HCT116 (cell line): ENCODE measurements around the gene ZNF546. TPM values are rescaled to one million over a fixed set of nuclear protein-coding genes. Genes with fewer than 3 reads are reported as not detected.

Experiments
- ATAC-seq: fragments of 200-7000 bp; cut with Tn5 transposase; 2 replicates; pipeline ENCODE4 v1.9.1; 2020; ENCODE audit warnings: mild to moderate bottlenecking, moderate library complexity
- Bru-seq: library from RNA; stranded (reverse); fragments of 400-500 nt; gene quantifications from one replicate; lab custom pipeline; 2021; lab: Mats Ljungman, UMichigan
- BruChase-seq, 2 experiments: library from RNA; stranded (reverse); fragments of 400-500 nt; gene quantifications; one replicate each; lab custom pipeline; 2021; lab: Mats Ljungman, UMichigan
- BruUV-seq: library from RNA; stranded (reverse); fragments of 400-500 nt; replicated peaks from 2 replicates; lab custom pipeline; 2021; lab: Mats Ljungman, UMichigan
- CTCF ChIA-PET: fragments of 300-600 bp; sonication (Branson Sonifier 250); formaldehyde crosslinking; loops from one replicate; lab custom pipeline; 2021; ENCODE audit warnings: antibody characterized with exemption; lab: Charles Lee
- POLR2A ChIA-PET: fragments of 300-600, 350-600 bp; sonication (Branson Sonifier 250); formaldehyde crosslinking; loops from one replicate; lab custom pipeline; 2021; ENCODE audit warnings: antibody characterized with exemption; lab: Charles Lee
- RAD21 ChIA-PET, 2 experiments: fragments of 300-600 bp; sonication (Branson Sonifier 250); formaldehyde crosslinking; loops; one replicate each; lab custom pipeline; 2023; ENCODE audit warnings: low total read pairs in 2 of 2; ENCODE audit not compliant: uncharacterized antibody in 2 of 2, unreplicated experiment in 2 of 2, low non-redundant PET in 1 of 2; lab: Charles Lee
- DNase-seq: peaks from one replicate; pipeline ENCODE4 v3.0.0-alpha.2; 2010; ENCODE audit warnings: low read depth, low spot score
- H2AFZ ChIP-seq: fragments of 200-600 bp; shearing (Covaris generic), sonication (generic); 2 replicates; pipeline ENCODE4 v1.6.1; 2017; ENCODE audit warnings: low read depth, mixed run types, mixed read lengths, antibody characterized with exemption, low read length; ENCODE audit not compliant: poor library complexity, severe bottlenecking
- H3K27ac ChIP-seq: 2 replicates; pipeline ENCODE4 v1.5.1; 2012; ENCODE audit warnings: low read depth, low read length
- H3K27me3 ChIP-seq: fragments of 200-600 bp; sonication (generic); 2 replicates; pipeline ENCODE4 v1.6.1; 2016; ENCODE audit warnings: mixed run types, low read length, mixed read lengths; ENCODE audit not compliant: insufficient read depth
- H3K36me3 ChIP-seq, 2 experiments: fragments of 200-500 bp in 1 of 2; fragments of 200-600 bp in 1 of 2; sonication (Bioruptor generic) in 1 of 2; sonication (generic) in 1 of 2; 2 replicates each; pipeline versions ENCODE4 v1.5.1 to v1.6.1; 2014 to 2016; ENCODE audit warnings: low read length in 2 of 2, inconsistent platforms in 1 of 2, mixed read lengths in 1 of 2, mixed run types in 1 of 2; ENCODE audit not compliant: insufficient read depth in 2 of 2, control insufficient read depth in 1 of 2
- H3K4me1 ChIP-seq, 2 experiments: fragments of 200-600 bp in 1 of 2; sonication (generic) in 1 of 2; 2 replicates each; pipeline versions ENCODE4 v1.5.1 to v1.6.1; 2012 to 2017; ENCODE audit warnings: low read length in 2 of 2, inconsistent platforms in 1 of 2, mild to moderate bottlenecking in 1 of 2, mixed read lengths in 1 of 2, mixed run types in 1 of 2, moderate library complexity in 1 of 2; ENCODE audit not compliant: insufficient read depth in 2 of 2, control insufficient read depth in 1 of 2
- H3K4me2 ChIP-seq: fragments of 200-600 bp; sonication (generic); 2 replicates; pipeline ENCODE4 v1.6.1; 2017; ENCODE audit warnings: mixed run types, low read length, mixed read lengths
- H3K4me3 ChIP-seq, 2 experiments: fragments of 200-600 bp in 1 of 2; sonication (generic) in 1 of 2; replicated peaks in 1 of 2; 2 replicates each; pipeline ENCODE4 v1.5.1; 2011 to 2016; ENCODE audit warnings: low read length in 2 of 2, control low read depth in 1 of 2, low read depth in 1 of 2, mild to moderate bottlenecking in 1 of 2, mixed read lengths in 1 of 2, mixed run types in 1 of 2
- H3K79me2 ChIP-seq: fragments of 200-600 bp; sonication (generic); 2 replicates; pipeline ENCODE4 v1.6.1; 2017; ENCODE audit warnings: mild to moderate bottlenecking, mixed run types, low read length, moderate library complexity, mixed read lengths; ENCODE audit not compliant: insufficient read depth
- H3K9ac ChIP-seq: fragments of 200-600 bp; sonication (generic); 2 replicates; pipeline ENCODE4 v1.6.1; 2016; ENCODE audit warnings: low read length, mixed read lengths
- H3K9me2 ChIP-seq: fragments of 200-600 bp; sonication (generic), shearing (Covaris generic); 2 replicates; pipeline ENCODE4 v1.6.1; 2017; ENCODE audit warnings: mixed run types, mild to moderate bottlenecking, moderate library complexity; ENCODE audit not compliant: insufficient read depth
- H3K9me3 ChIP-seq, 2 experiments: fragments of 200-500 bp in 1 of 2; fragments of 200-600 bp in 1 of 2; sonication (Bioruptor generic) in 1 of 2; sonication (generic) in 1 of 2; 2 replicates each; pipeline ENCODE4 v1.6.1; 2014 to 2017; ENCODE audit warnings: low read length in 2 of 2, mixed read lengths in 2 of 2, inconsistent platforms in 1 of 2, low read depth in 1 of 2, mild to moderate bottlenecking in 1 of 2, mixed run types in 1 of 2, moderate library complexity in 1 of 2; ENCODE audit not compliant: control insufficient read depth in 1 of 2, insufficient read depth in 1 of 2
- H4K20me1 ChIP-seq: fragments of 200-600 bp; sonication (generic), shearing (Covaris generic); 2 replicates; pipeline ENCODE4 v1.6.1; 2017; ENCODE audit warnings: mixed run types, mild to moderate bottlenecking, moderate library complexity; ENCODE audit not compliant: insufficient read depth
- ATF3 ChIP-seq: IDR thresholded peaks from 2 replicates; pipeline ENCODE4 v1.6.1; 2012
- CBX3 ChIP-seq: IDR thresholded peaks from 2 replicates; pipeline ENCODE4 v1.6.1; 2012; ENCODE audit warnings: low read depth
- CEBPB ChIP-seq: IDR thresholded peaks from 2 replicates; pipeline ENCODE4 v1.6.1; 2012; ENCODE audit warnings: low read depth
- CTCF ChIP-seq, 3 experiments: fragments of 200-600 bp in 1 of 3; sonication (generic) in 1 of 3; IDR thresholded peaks in 2 of 3; conservative IDR thresholded peaks in 1 of 3; 2 replicates each; pipeline ENCODE4 v1.5.1; 2012 to 2017; ENCODE audit warnings: low read depth in 2 of 3, low read length in 2 of 3, antibody characterized with exemption in 1 of 3, borderline replicate concordance in 1 of 3, control low read depth in 1 of 3, mild to moderate bottlenecking in 1 of 3, mixed read lengths in 1 of 3, mixed run types in 1 of 3, moderate library complexity in 1 of 3; ENCODE audit not compliant: insufficient read depth in 1 of 3
- EGR1 ChIP-seq: IDR thresholded peaks from 2 replicates; pipeline ENCODE4 v1.6.1; 2012; ENCODE audit warnings: low read depth
- ELF1 ChIP-seq: IDR thresholded peaks from 2 replicates; pipeline ENCODE4 v1.6.1; 2012; ENCODE audit warnings: low read depth, borderline replicate concordance
- EZH2 ChIP-seq: fragments of 200-600 bp; sonication (generic); IDR thresholded peaks from 2 replicates; pipeline ENCODE4 v1.6.1; 2017; ENCODE audit warnings: antibody characterized with exemption, mixed run types
- EZH2phosphoT487 ChIP-seq: fragments of 200-600 bp; IDR thresholded peaks from 2 replicates; pipeline ENCODE4 v1.6.1; 2018; ENCODE audit warnings: antibody characterized with exemption, borderline replicate concordance
- FOSL1 ChIP-seq: IDR thresholded peaks from 2 replicates; pipeline ENCODE4 v1.6.1; 2012; ENCODE audit warnings: low read depth
- JUND ChIP-seq: IDR thresholded peaks from 2 replicates; pipeline ENCODE4 v1.6.1; 2012
- MAX ChIP-seq: IDR thresholded peaks from 2 replicates; pipeline ENCODE4 v1.6.1; 2012
- POLR2A ChIP-seq: IDR thresholded peaks from 2 replicates; pipeline ENCODE4 v1.7.0; 2011; ENCODE audit warnings: borderline replicate concordance; ENCODE audit not compliant: insufficient read depth, insufficient read length; ENCODE audit errors: extremely low read depth
- POLR2AphosphoS5 ChIP-seq: IDR thresholded peaks from 2 replicates; pipeline ENCODE4 v1.6.1; 2011; ENCODE audit warnings: mild to moderate bottlenecking, low read depth, low read length, moderate library complexity
- RAD21 ChIP-seq: IDR thresholded peaks from 2 replicates; pipeline ENCODE4 v1.6.1; 2012; ENCODE audit warnings: low read depth, mild to moderate bottlenecking
- SIN3A ChIP-seq: IDR thresholded peaks from 2 replicates; pipeline ENCODE4 v1.6.1; 2012; ENCODE audit warnings: low read depth
- SP1 ChIP-seq: IDR thresholded peaks from 2 replicates; pipeline ENCODE4 v1.6.1; 2012; ENCODE audit warnings: low read depth
- TCF7L2 ChIP-seq: IDR thresholded peaks from 2 replicates; pipeline ENCODE4 v1.7.0; 2011; ENCODE audit warnings: borderline replicate concordance, inconsistent platforms; ENCODE audit not compliant: insufficient read depth, insufficient read length; ENCODE audit errors: extremely low read depth
- YY1 ChIP-seq: IDR thresholded peaks from 2 replicates; pipeline ENCODE4 v1.6.1; 2011; ENCODE audit warnings: low read length, low read depth, moderate library complexity, mild to moderate bottlenecking; ENCODE audit not compliant: insufficient replicate concordance; ENCODE audit errors: extremely low read depth
- ZBTB33 ChIP-seq: IDR thresholded peaks from 2 replicates; pipeline ENCODE4 v1.6.1; 2011; ENCODE audit warnings: mild to moderate bottlenecking, low read length, moderate library complexity; ENCODE audit not compliant: insufficient replicate concordance; ENCODE audit errors: extremely low read depth
- ZNF274 ChIP-seq: fragments of 200-500 bp; sonication (Bioruptor generic); IDR thresholded peaks from 2 replicates; pipeline ENCODE4 v1.6.1; 2014; ENCODE audit warnings: mild to moderate bottlenecking, low read depth, low read length, inconsistent platforms
- intact Hi-C: fragments of 100-400 bp; cut with micrococcal nuclease; formaldehyde crosslinking; loops from 2 replicates; pipeline ENCODE4 v1.10.0; 2022
- long read RNA-seq: library from polyadenylated mRNA; unstranded; transcript quantifications from one replicate; pipeline ENCODE4 v2.0.0, GENCODE V29; 2021; ENCODE audit not compliant: unreplicated experiment
- polyA plus RNA-seq: library from polyadenylated mRNA; unstranded; fragments of >200 nt; gene quantifications from 2 replicates; pipeline ENCODE4 v1.2.1, GENCODE V29; 2012; ENCODE audit warnings: missing spikeins
- total RNA-seq: library from RNA; stranded (reverse); gene quantifications from one replicate; pipeline ENCODE4 v1.2.1, GENCODE V29; 2021; ENCODE audit not compliant: unreplicated experiment

ZNF546 gene
- 0.64 TPM for total RNA-seq
- 0.04 and 0.17 TPM in 2 replicates for polyA plus RNA-seq
- Bru-seq, nascent RNA: percentile 26 among the genes with signal in this experiment
- percentile 18 among the genes with signal in this experiment for BruChase-seq, experiment 1, labeled RNA remaining after a 6-hour chase
- BruChase-seq, experiment 2, labeled RNA remaining after a 2-hour chase: percentile 23 among the genes with signal in this experiment
- long read RNA-seq, partial matches to known transcripts: 1 of 1 reads
- long read RNA-seq, other reads (novel, unspliced or antisense): 0 of 1 reads

- ATAC-seq (peak; percentile 97), DNase-seq (peak; percentile 74)
- peak within 1 kb of the TSS; percentile 71 for H2AFZ ChIP-seq
- no peaks in the 10 kb centered on the region for H3K9me2 ChIP-seq
- H3K79me2 ChIP-seq: peaks cover 21% of the 10 kb centered on the region
- H3K9ac ChIP-seq: peak within 1 kb of the TSS; percentile 79
- H3K4me1 ChIP-seq: peaks cover 0 to 11% of the 10 kb centered on the region in 2 experiments; a peak in 2 of 4 replicates
- BruUV-seq: no TSS peak
- H3K9me3 ChIP-seq: peaks cover 4 to 6% of the 10 kb centered on the region in 2 experiments; a peak in 3 of 4 replicates
- H4K20me1 ChIP-seq: no peaks in the 10 kb centered on the region
- peak within 1 kb of the TSS; percentile 84 for H3K4me2 ChIP-seq
- ChIA-PET POLR2A (interaction anchor here (0.6 to 1.5 kb wide), 2 partner anchors 26 to 50 kb away, joined by 3 to 7 read pairs; partner anchors contain the start of gene PSMC4), RAD21 (no interaction called here), CTCF (no interaction called here)
- H3K4me3 ChIP-seq: peak within 1 kb of the TSS; percentile 52 to 78
- no peaks in the 10 kb centered on the region for H3K36me3 ChIP-seq
- H3K27ac ChIP-seq: peak within 1 kb of the TSS; percentile 51
- intact Hi-C loops: no loop called here
- H3K27me3 ChIP-seq: no peaks in the 10 kb centered on the region
- TF ChIP-seq YY1 (no peak), ELF1 (peak; percentile 65), RAD21 (no peak), FOSL1 (no peak), CTCF (IDR thresholded peaks at IDR 0.05 in 2 of 3, conservative IDR thresholded peaks at IDR 0.05 in 1 of 3; ENCODE audit: borderline replicate concordance in 1 of 3, insufficient read depth in 1 of 3, low read depth in 2 of 3, low read length in 2 of 3) (peak in 1 of 3 experiments; percentile 14; a peak in 1 of 6 replicates), SP1 (no peak; the same call in 1 of the 2 replicates), ZNF274 (no peak), POLR2A (peak; percentile 97), CEBPB (no peak), JUND (no peak), MAX (peak; percentile 3), TCF7L2 (no peak), EZH2 (no peak), POLR2AphosphoS5 (peak; percentile 99), ZBTB33 (no peak), EZH2phosphoT487 (no peak), SIN3A (peak; percentile 89), CBX3 (no peak), ATF3 (no peak), EGR1 (peak; percentile 57; the same call in 1 of the 2 replicates)
Measured at GRCh38 chr19:39996811-39997637, at the start of gene ZNF546. Gene ZNF546 (plus strand): TSS chr19:39997060. CDS start chr19:39998327, 1,267 bp downstream.
